HCT116 (cell line): ENCODE data around the gene RLBP1. TPM values are rescaled to one million over a fixed set of nuclear protein-coding genes. Genes with fewer than 3 reads are reported as not detected.

ENCODE experiments used
- ATAC-seq: fragments of 200-7000 bp; cut with Tn5 transposase; 2 replicates; pipeline ENCODE4 v1.9.1; 2020; ENCODE audit warnings: mild to moderate bottlenecking, moderate library complexity
- BruUV-seq: library from RNA; stranded (reverse); fragments of 400-500 nt; replicated peaks from 2 replicates; lab custom pipeline; 2021; lab: Mats Ljungman, UMichigan
- CTCF ChIA-PET: fragments of 300-600 bp; sonication (Branson Sonifier 250); formaldehyde crosslinking; loops from one replicate; lab custom pipeline; 2021; ENCODE audit warnings: antibody characterized with exemption; lab: Charles Lee
- POLR2A ChIA-PET: fragments of 300-600, 350-600 bp; sonication (Branson Sonifier 250); formaldehyde crosslinking; loops from one replicate; lab custom pipeline; 2021; ENCODE audit warnings: antibody characterized with exemption; lab: Charles Lee
- RAD21 ChIA-PET, 2 experiments: fragments of 300-600 bp; sonication (Branson Sonifier 250); formaldehyde crosslinking; loops; one replicate each; lab custom pipeline; 2023; ENCODE audit warnings: low total read pairs in 2 of 2; ENCODE audit not compliant: uncharacterized antibody in 2 of 2, unreplicated experiment in 2 of 2, low non-redundant PET in 1 of 2; lab: Charles Lee
- DNase-seq: peaks from one replicate; pipeline ENCODE4 v3.0.0-alpha.2; 2010; ENCODE audit warnings: low read depth, low spot score
- H2AFZ ChIP-seq: fragments of 200-600 bp; shearing (Covaris generic), sonication (generic); 2 replicates; pipeline ENCODE4 v1.6.1; 2017; ENCODE audit warnings: low read depth, mixed run types, mixed read lengths, antibody characterized with exemption, low read length; ENCODE audit not compliant: poor library complexity, severe bottlenecking
- H3K27ac ChIP-seq: 2 replicates; pipeline ENCODE4 v1.5.1; 2012; ENCODE audit warnings: low read depth, low read length
- H3K27me3 ChIP-seq: fragments of 200-600 bp; sonication (generic); 2 replicates; pipeline ENCODE4 v1.6.1; 2016; ENCODE audit warnings: mixed run types, low read length, mixed read lengths; ENCODE audit not compliant: insufficient read depth
- H3K36me3 ChIP-seq, 2 experiments: fragments of 200-500 bp in 1 of 2; fragments of 200-600 bp in 1 of 2; sonication (Bioruptor generic) in 1 of 2; sonication (generic) in 1 of 2; 2 replicates each; pipeline versions ENCODE4 v1.5.1 to v1.6.1; 2014 to 2016; ENCODE audit warnings: low read length in 2 of 2, inconsistent platforms in 1 of 2, mixed read lengths in 1 of 2, mixed run types in 1 of 2; ENCODE audit not compliant: insufficient read depth in 2 of 2, control insufficient read depth in 1 of 2
- H3K4me1 ChIP-seq, 2 experiments: fragments of 200-600 bp in 1 of 2; sonication (generic) in 1 of 2; 2 replicates each; pipeline versions ENCODE4 v1.5.1 to v1.6.1; 2012 to 2017; ENCODE audit warnings: low read length in 2 of 2, inconsistent platforms in 1 of 2, mild to moderate bottlenecking in 1 of 2, mixed read lengths in 1 of 2, mixed run types in 1 of 2, moderate library complexity in 1 of 2; ENCODE audit not compliant: insufficient read depth in 2 of 2, control insufficient read depth in 1 of 2
- H3K4me2 ChIP-seq: fragments of 200-600 bp; sonication (generic); 2 replicates; pipeline ENCODE4 v1.6.1; 2017; ENCODE audit warnings: mixed run types, low read length, mixed read lengths
- H3K4me3 ChIP-seq, 2 experiments: fragments of 200-600 bp in 1 of 2; sonication (generic) in 1 of 2; replicated peaks in 1 of 2; 2 replicates each; pipeline ENCODE4 v1.5.1; 2011 to 2016; ENCODE audit warnings: low read length in 2 of 2, control low read depth in 1 of 2, low read depth in 1 of 2, mild to moderate bottlenecking in 1 of 2, mixed read lengths in 1 of 2, mixed run types in 1 of 2
- H3K79me2 ChIP-seq: fragments of 200-600 bp; sonication (generic); 2 replicates; pipeline ENCODE4 v1.6.1; 2017; ENCODE audit warnings: mild to moderate bottlenecking, mixed run types, low read length, moderate library complexity, mixed read lengths; ENCODE audit not compliant: insufficient read depth
- H3K9ac ChIP-seq: fragments of 200-600 bp; sonication (generic); 2 replicates; pipeline ENCODE4 v1.6.1; 2016; ENCODE audit warnings: low read length, mixed read lengths
- H3K9me2 ChIP-seq: fragments of 200-600 bp; sonication (generic), shearing (Covaris generic); 2 replicates; pipeline ENCODE4 v1.6.1; 2017; ENCODE audit warnings: mixed run types, mild to moderate bottlenecking, moderate library complexity; ENCODE audit not compliant: insufficient read depth
- H3K9me3 ChIP-seq, 2 experiments: fragments of 200-500 bp in 1 of 2; fragments of 200-600 bp in 1 of 2; sonication (Bioruptor generic) in 1 of 2; sonication (generic) in 1 of 2; 2 replicates each; pipeline ENCODE4 v1.6.1; 2014 to 2017; ENCODE audit warnings: low read length in 2 of 2, mixed read lengths in 2 of 2, inconsistent platforms in 1 of 2, low read depth in 1 of 2, mild to moderate bottlenecking in 1 of 2, mixed run types in 1 of 2, moderate library complexity in 1 of 2; ENCODE audit not compliant: control insufficient read depth in 1 of 2, insufficient read depth in 1 of 2
- H4K20me1 ChIP-seq: fragments of 200-600 bp; sonication (generic), shearing (Covaris generic); 2 replicates; pipeline ENCODE4 v1.6.1; 2017; ENCODE audit warnings: mixed run types, mild to moderate bottlenecking, moderate library complexity; ENCODE audit not compliant: insufficient read depth
- ATF3 ChIP-seq: IDR thresholded peaks from 2 replicates; pipeline ENCODE4 v1.6.1; 2012
- CEBPB ChIP-seq: IDR thresholded peaks from 2 replicates; pipeline ENCODE4 v1.6.1; 2012; ENCODE audit warnings: low read depth
- EGR1 ChIP-seq: IDR thresholded peaks from 2 replicates; pipeline ENCODE4 v1.6.1; 2012; ENCODE audit warnings: low read depth
- ELF1 ChIP-seq: IDR thresholded peaks from 2 replicates; pipeline ENCODE4 v1.6.1; 2012; ENCODE audit warnings: low read depth, borderline replicate concordance
- EZH2phosphoT487 ChIP-seq: fragments of 200-600 bp; IDR thresholded peaks from 2 replicates; pipeline ENCODE4 v1.6.1; 2018; ENCODE audit warnings: antibody characterized with exemption, borderline replicate concordance
- MAX ChIP-seq: IDR thresholded peaks from 2 replicates; pipeline ENCODE4 v1.6.1; 2012
- POLR2A ChIP-seq: IDR thresholded peaks from 2 replicates; pipeline ENCODE4 v1.7.0; 2011; ENCODE audit warnings: borderline replicate concordance; ENCODE audit not compliant: insufficient read depth, insufficient read length; ENCODE audit errors: extremely low read depth
- POLR2AphosphoS5 ChIP-seq: IDR thresholded peaks from 2 replicates; pipeline ENCODE4 v1.6.1; 2011; ENCODE audit warnings: mild to moderate bottlenecking, low read depth, low read length, moderate library complexity
- SIN3A ChIP-seq: IDR thresholded peaks from 2 replicates; pipeline ENCODE4 v1.6.1; 2012; ENCODE audit warnings: low read depth
- intact Hi-C: fragments of 100-400 bp; cut with micrococcal nuclease; formaldehyde crosslinking; loops from 2 replicates; pipeline ENCODE4 v1.10.0; 2022
- total RNA-seq: library from RNA; stranded (reverse); gene quantifications from one replicate; pipeline ENCODE4 v1.2.1, GENCODE V29; 2021; ENCODE audit not compliant: unreplicated experiment

Gene RLBP1
- total RNA-seq, 1 experiment from 2014 or later = 0.12 TPM

GRCh38 chr15:89194608-89195007 lies 26.8 kb downstream of the RLBP1 start:
- POLR2A ChIA-PET = no interaction called here

GRCh38 chr15:89192766-89193165 lies 28.6 kb downstream of the RLBP1 start:
- Histone ChIP-seq H3K4me2 (no peak overlapping the region), H3K9ac (no peak overlapping the region), H3K4me3 (no peak overlapping the region), H3K27ac (no peak overlapping the region), H3K27me3 (no peaks in the 10 kb centered on the region), H3K9me2 (no peaks in the 10 kb centered on the region), H2AFZ (no peak overlapping the region), H3K4me1 (peaks cover 13 to 15% of the 10 kb centered on the region in 2 experiments), H3K9me3 (no peaks in the 10 kb centered on the region), H3K79me2 (no peaks in the 10 kb centered on the region), H4K20me1 (no peaks in the 10 kb centered on the region), H3K36me3 (no peaks in the 10 kb centered on the region)
- ChIA-PET CTCF (no interaction called here), RAD21 (no interaction called here), POLR2A (no interaction called here)
- intact Hi-C loops = no loop called here
- no peak for TF ChIP-seq SIN3A
- no peak for TF ChIP-seq CEBPB
- TF ChIP-seq MAX = no peak
- no peak for TF ChIP-seq ELF1
- BruUV-seq = no TSS peak
- no peak for DNase-seq
- no peak for ATAC-seq

More at GRCh38 chr15:89194608-89195007, 26.8 kb downstream of the RLBP1 start:
- TF ChIP-seq POLR2A (no peak), POLR2AphosphoS5 (no peak), EGR1 (no peak), ATF3 (no peak), EZH2phosphoT487 (no peak)
- ChIA-PET RAD21 (no interaction called here), CTCF (interaction anchor here (0.6 to 5.0 kb wide), 5 partner anchors 11 to 345 kb away, joined by 4 to 30 read pairs (median 6); no protein-coding TSS in a partner anchor)
- intact Hi-C loops = no loop called here
- Histone ChIP-seq H3K79me2 (no peaks in the 10 kb centered on the region), H3K9ac (no peak overlapping the region), H3K4me3 (no peak overlapping the region), H3K27ac (no peak overlapping the region), H2AFZ (no peak overlapping the region), H3K9me2 (no peaks in the 10 kb centered on the region), H3K36me3 (no peaks in the 10 kb centered on the region), H3K4me1 (peaks cover 17% of the 10 kb centered on the region in 2 experiments), H3K9me3 (no peaks in the 10 kb centered on the region), H3K4me2 (no peak overlapping the region), H4K20me1 (no peaks in the 10 kb centered on the region), H3K27me3 (no peaks in the 10 kb centered on the region)
- no peak for ATAC-seq
- no TSS peak for BruUV-seq
- no peak for DNase-seq
